ENCODE results near the gene MRPL30.

The MRPL30 gene

DNA sequence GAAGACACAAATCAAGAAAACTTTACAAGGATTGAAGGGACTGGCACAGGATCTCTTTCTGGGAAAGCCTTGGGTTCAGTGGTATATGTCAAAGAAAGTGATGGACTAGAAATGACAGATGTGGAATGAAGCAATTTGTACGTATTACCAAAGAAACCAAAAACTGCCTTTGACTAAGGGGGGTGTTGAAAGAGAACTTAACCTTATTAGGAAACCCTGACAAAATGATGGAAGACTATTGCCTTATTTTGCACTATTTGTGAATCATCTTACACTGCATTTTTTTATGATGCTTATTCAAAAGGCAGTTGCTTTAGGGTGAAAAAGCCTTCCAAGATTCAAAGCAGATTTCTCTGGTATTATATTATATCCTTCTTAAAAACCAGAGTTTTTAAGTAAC, 30.3 kb upstream of the MRPL30 start:
- H3K4me3 ChIP-seq (ENCODE audit: low read depth, low read length): no peak overlapping the region
- TF ChIP-seq, protein P1, sequence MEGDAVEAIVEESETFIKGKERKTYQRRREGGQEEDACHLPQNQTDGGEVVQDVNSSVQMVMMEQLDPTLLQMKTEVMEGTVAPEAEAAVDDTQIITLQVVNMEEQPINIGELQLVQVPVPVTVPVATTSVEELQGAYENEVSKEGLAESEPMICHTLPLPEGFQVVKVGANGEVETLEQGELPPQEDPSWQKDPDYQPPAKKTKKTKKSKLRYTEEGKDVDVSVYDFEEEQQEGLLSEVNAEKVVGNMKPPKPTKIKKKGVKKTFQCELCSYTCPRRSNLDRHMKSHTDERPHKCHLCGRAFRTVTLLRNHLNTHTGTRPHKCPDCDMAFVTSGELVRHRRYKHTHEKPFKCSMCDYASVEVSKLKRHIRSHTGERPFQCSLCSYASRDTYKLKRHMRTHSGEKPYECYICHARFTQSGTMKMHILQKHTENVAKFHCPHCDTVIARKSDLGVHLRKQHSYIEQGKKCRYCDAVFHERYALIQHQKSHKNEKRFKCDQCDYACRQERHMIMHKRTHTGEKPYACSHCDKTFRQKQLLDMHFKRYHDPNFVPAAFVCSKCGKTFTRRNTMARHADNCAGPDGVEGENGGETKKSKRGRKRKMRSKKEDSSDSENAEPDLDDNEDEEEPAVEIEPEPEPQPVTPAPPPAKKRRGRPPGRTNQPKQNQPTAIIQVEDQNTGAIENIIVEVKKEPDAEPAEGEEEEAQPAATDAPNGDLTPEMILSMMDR (IDR thresholded peaks at IDR 0.05; ENCODE audit: borderline replicate concordance, insufficient read depth, low read depth, low read length): no peak

DNA sequence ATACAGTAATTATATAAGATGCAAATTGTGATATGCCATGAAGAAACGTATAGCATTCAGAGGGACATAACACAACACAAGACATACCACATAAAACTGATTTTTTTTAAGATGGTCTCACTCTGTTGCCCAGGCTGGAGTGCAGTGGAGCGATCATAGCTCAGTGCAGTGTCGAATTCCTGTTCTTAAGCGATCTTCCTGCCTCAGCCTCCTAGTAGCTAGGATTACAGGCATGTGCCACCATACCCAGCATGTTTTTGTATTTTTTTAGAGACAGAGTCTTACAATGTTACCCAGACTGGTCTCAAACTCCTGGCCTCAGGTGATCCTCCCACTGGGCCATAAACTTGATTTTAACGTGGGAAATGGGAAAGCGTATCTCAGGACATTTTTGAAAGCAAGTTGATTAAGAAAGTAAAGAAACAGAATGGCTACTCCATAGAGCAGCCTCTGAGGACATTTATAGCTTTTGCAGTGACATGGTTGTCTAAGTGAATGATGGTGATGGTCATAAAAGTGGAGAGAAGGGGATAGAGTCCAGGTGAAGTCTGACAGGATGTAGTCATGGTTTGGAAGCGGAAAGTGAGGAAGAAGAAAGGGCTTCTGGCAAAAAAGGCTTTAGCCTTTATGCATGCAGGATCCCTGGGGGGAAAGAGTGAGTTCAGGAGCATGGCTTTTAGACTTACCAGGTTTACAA, 28.6 kb upstream of the MRPL30 start:
- TF ChIP-seq, protein P1 (IDR thresholded peaks at IDR 0.05; ENCODE audit: borderline replicate concordance, insufficient read depth, low read depth, low read length): no peak

DNA sequence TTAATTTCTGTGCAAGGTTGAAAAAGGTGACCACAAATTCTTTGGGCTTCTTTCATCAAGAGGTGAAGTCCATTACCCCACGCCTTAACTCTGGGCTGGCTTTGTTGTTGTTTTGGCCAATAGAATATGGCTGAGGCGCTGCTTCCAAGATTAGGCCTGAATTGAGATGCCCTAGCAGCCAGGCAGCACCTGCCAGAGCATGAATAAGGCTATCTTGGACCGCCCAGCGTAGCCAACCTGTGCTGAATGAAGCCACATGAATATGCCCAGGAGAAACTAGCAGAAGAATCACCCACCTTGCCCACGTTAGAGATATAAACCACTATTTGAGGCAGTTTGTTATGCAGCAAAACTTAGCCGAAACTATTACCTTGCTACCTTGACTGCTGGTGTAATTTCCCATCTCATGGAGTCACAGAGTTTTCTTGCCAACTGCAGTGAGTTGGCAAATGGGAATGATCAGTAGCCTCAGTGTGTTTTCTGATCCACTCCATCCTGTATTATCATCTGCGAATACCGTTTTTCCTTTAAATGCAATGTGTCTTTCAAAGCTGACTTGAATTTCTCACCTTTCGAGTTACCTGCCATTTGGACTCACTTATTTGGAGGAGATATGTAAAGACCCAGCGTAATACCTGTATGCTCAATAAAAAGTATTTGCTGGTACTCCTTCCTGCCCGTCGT, 26.9 kb upstream of the MRPL30 start:
- H3K4me3 ChIP-seq (ENCODE audit: low read depth, low read length): peak overlapping the region; percentile 85
- TF ChIP-seq, protein P1 (IDR thresholded peaks at IDR 0.05; ENCODE audit: borderline replicate concordance, insufficient read depth, low read depth, low read length): no peak

More for the DNA sequence above, 28.6 kb upstream of the MRPL30 start:
- H3K4me3 ChIP-seq (ENCODE audit: low read depth, low read length): no peak overlapping the region

DNA sequence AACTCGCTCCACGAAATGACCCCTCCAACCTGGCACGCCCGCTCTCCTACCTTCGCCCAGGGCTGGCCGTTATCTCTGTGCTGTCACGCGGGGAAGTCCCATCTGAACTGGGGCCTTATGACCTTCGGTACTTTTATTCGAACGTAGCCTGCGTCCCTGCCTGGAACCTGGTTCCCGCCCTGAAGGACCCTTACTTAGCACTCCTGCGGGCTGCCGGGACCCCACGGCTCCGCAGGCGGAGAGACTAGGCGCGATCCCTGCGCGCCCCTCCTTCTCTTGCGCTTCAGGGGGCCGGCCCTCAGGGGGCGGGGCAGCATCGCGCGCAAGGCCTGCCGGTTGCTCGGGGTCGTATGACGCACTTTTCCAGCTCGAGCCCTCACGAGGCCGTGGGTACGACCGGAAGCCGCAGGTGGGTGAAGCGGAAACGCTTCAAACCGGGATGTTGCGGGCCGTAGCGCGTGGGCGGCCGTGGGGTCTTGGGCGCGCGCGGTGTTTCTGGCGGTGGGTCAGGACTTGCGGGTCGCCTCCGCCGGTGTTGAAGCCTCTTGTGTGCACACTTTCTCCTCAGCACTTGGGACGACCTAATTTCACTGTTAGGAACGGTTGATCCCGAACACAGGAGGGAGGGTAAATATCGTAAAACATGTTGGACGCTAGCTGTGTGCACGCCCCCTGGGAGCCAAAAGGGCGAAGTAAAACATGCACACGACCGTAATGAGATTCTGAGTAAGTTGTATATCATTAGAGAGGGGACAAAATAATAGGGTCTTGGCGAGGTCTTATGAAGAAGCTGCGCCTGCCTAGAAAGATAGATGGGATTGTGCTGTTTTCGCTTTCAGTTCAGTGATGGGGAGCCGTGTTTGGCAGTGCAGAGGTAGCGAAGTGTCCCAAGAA, 26.1 kb upstream of the MRPL30 start, which contains the start of the genes LIPT1 and TSGA10:
LIPT1 (plus strand) TSS at position 325 of the 894 bp plus-strand sequence. CDS start 6,991 bp downstream, outside the sequence.
TSGA10 (minus strand) TSS at position 300 of the 894 bp plus-strand sequence. CDS start 45,503 bp downstream, outside the sequence.
- TF ChIP-seq, protein P1 (IDR thresholded peaks at IDR 0.05; ENCODE audit: borderline replicate concordance, insufficient read depth, low read depth, low read length): no peak
- peak within 1 kb of the TSS; percentile 85 for H3K4me3 ChIP-seq (ENCODE audit: low read depth, low read length)

- H3K4me3 ChIP-seq (ENCODE audit: low read depth, low read length): no peak overlapping the region
- TF ChIP-seq, protein P1 (IDR thresholded peaks at IDR 0.05; ENCODE audit: borderline replicate concordance, insufficient read depth, low read depth, low read length): no peak
Observed at GRCh38 chr2:99156891-99157290, 24.1 kb upstream of the MRPL30 start.

DNA sequence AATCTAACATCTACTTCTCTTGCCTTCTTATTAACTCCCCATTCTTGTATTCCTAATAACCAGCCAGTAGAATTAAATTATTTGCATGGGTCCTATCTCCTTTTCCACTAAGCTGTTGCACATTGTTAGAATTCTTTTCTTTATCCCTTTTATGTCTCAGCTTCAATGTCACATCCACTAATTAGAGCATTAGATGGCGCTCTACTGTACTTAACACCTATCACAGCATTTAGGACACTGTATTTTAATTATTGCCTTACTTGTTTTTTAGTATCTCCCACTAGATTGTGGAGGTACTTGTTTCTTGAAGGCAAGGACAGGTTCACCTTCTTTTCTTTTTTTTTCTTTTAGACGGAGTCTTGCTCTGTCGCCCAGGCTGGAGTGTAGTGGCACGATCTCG, 22.4 kb upstream of the MRPL30 start:
- TF ChIP-seq, protein P1 (IDR thresholded peaks at IDR 0.05; ENCODE audit: borderline replicate concordance, insufficient read depth, low read depth, low read length): no peak
- H3K4me3 ChIP-seq (ENCODE audit: low read depth, low read length): no peak overlapping the region

Data from GM12875 (cell line).